Testis (tissue), 3 donors: ENCODE results near the gene PPM1L. TPM values are rescaled to one million over a fixed set of nuclear protein-coding genes. Genes with fewer than 3 reads are reported as not detected.

ENCODE experiments used
- DNase-seq: peaks from one replicate; pipeline ENCODE4 v3.0.0-alpha.2; 2019
- H3K27ac ChIP-seq, 2 donors: fragments of 200-600 bp; sonication (generic); one replicate each; pipeline ENCODE4 v1.5.1; 2019
- H3K27me3 ChIP-seq: fragments of 200-600 bp; sonication (generic); one replicate; pipeline ENCODE4 v1.5.1; 2019
- H3K36me3 ChIP-seq: fragments of 200-600 bp; sonication (generic); one replicate; pipeline ENCODE4 v1.5.1; 2017; ENCODE audit warnings: low read depth; ENCODE audit errors: missing control alignments
- H3K4me1 ChIP-seq: fragments of 200-600 bp; sonication (generic); one replicate; pipeline ENCODE4 v1.5.1; 2019
- H3K4me3 ChIP-seq, 2 donors: fragments of 200-600 bp; sonication (generic); one replicate each; pipeline ENCODE4 v1.5.1; 2017 to 2019
- H3K9me3 ChIP-seq: fragments of 200-600 bp; sonication (generic); one replicate; pipeline ENCODE4 v1.5.1; 2017
- CTCF ChIP-seq, 3 experiments: fragments of 450-650 bp in 2 of 3; fragments of 200-600 bp in 1 of 3; sonication (generic) in 1 of 3; IDR thresholded peaks; one replicate each; pipeline ENCODE4 v1.5.1; 2016 to 2019; ENCODE audit warnings: antibody characterized with exemption in 3 of 3, mild to moderate bottlenecking in 2 of 3, moderate library complexity in 1 of 3
- POLR2A ChIP-seq: fragments of 450-650 bp; IDR thresholded peaks from one replicate; pipeline ENCODE4 v1.6.1; 2017; ENCODE audit warnings: antibody characterized with exemption, mild to moderate bottlenecking, moderate library complexity
- WGBS, 2 donors: methylation state at CpG; one replicate each; pipeline ENCODE4 v1.1.5; 2018; 5-methylcytosine and 5-hydroxymethylcytosine counted together
- intact Hi-C: fragments of 100-400 bp; cut with DNase I; formaldehyde crosslinking; loops from one replicate; pipeline ENCODE4 v1.15.1; 2023; ENCODE audit warnings: low total_unique reads
- polyA plus RNA-seq: library from polyadenylated mRNA; stranded (reverse); fragments of 350-450 nt; fragmentation: Illumina TruSeq; extraction: RNeasy Lipid Tissue Mini Kit (QIAGEN cat#74804); gene quantifications from one replicate; pipeline ENCODE4 v1.2.3, GENCODE V29; 2014; ENCODE audit warnings: low read depth, low replicate concordance; ENCODE audit not compliant: insufficient read depth
- total RNA-seq, 2 donors: library from RNA; depleted of rRNA; stranded (reverse); fragments of >200 nt; gene quantifications; one replicate each; pipeline ENCODE4 v1.2.3, GENCODE V29; 2016

The PPM1L gene
- total and polyA plus RNA-seq, 3 donors from 2014 or later, result 4.4 to 27.7 (median 19.6) TPM

DNA sequence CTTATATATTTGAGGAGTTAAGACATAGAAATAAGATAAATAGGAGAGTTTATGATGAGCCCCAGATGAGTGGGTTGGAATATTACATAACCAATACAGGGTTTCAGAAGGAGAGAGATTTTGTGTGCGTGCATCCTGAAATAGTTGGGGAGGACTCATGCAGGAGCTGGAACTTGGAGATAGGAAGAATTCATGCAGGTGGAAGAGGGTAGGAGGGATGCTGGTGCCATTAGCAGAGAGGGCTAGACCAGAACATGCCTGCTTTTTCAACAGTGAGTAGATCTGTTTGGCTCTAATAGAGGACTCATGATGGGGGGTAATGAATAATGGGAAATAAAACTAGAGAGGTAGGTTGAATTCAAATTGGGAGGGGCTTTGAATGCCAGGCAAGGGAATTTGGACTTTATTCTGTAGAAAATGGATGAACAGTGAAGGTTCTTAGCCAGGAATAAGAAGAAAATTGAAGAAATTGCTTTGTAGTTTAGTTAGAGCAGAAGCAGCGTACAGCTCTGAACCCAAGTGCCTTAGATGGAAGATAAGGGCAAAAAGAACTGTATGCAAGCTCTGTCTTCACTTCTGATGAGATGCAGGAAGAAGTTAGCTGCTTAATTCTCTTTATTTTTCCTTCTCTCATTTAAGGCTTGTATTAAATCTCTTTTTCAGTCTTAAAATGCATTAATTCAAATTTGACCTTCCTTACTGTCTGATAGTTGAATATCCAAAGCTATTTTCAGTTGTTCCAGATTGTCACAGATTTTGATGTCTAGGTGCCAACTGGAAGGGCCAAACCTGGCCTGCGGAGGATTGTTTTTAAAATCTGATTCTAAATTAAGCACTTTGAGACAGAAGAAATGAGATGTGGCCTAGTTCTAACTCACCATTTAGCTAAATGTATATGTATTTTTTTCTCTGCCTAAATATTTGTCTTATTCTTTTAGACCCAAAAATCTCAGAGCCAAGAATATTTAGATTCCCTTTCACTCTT lies 86.3 kb downstream of the PPM1L start:
- Histone ChIP-seq H3K4me1 (no peaks in the 10 kb centered on the region), H3K27ac (no peak overlapping the region)

GRCh38 chr3:160851629-160852210 lies 95.7 kb downstream of the PPM1L start:
- Histone ChIP-seq H3K4me1 (no peaks in the 10 kb centered on the region), H3K9me3 (no peaks in the 10 kb centered on the region), H3K27me3 (no peaks in the 10 kb centered on the region), H3K4me3 (no peak overlapping the region), H3K27ac (no peak overlapping the region), H3K36me3 (no peaks in the 10 kb centered on the region)
- no peak for DNase-seq
- intact Hi-C loops, result no loop called here
- no peak for TF ChIP-seq POLR2A
- 85 to 86% methylated on average over 8 of the region's 8 CpGs for WGBS, 2 donors

More for the DNA sequence above, 86.3 kb downstream of the PPM1L start:
- H3K27me3 ChIP-seq, result no peaks in the 10 kb centered on the region
- intact Hi-C loops, result no loop called here
- no peaks in the 10 kb centered on the region for H3K36me3 ChIP-seq
- H3K4me3 ChIP-seq, result no peak overlapping the region
- DNase-seq, result no peak
- 73 to 86% methylated on average over 3 of the region's 3 CpGs for WGBS, 2 donors
- TF ChIP-seq CTCF (IDR thresholded peaks at IDR 0.05), result no peak
- TF ChIP-seq POLR2A, result no peak
- H3K9me3 ChIP-seq, result no peaks in the 10 kb centered on the region

DNA sequence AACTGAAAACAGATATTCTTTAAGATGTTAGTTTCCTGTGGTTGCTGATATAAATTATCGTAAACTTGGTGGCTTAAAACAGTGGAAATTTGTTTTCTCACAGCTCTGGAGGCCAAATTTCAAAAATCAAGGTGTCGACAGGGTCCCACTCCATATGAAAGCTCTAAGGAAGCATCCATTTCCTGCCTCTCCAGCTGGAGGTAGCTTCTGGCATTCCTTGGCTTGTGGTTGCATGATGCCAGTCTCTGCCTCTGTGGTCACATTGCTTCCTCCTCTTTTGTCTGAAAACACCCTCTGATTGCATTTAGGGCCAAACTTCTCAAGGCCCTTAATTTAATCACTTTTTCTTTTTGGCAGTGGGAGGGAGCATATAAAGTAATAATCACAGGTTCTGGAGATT lies 96.8 kb downstream of the PPM1L start:
- Histone ChIP-seq H3K27ac (no peak overlapping the region), H3K4me3 (no peak overlapping the region), H3K4me1 (no peaks in the 10 kb centered on the region), H3K9me3 (no peaks in the 10 kb centered on the region), H3K27me3 (no peaks in the 10 kb centered on the region), H3K36me3 (no peaks in the 10 kb centered on the region)
- intact Hi-C loops, result no loop called here
- TF ChIP-seq POLR2A (no peak), CTCF (IDR thresholded peaks at IDR 0.05) (no peak)
- 83 to 100% methylated on average over 2 of the region's 2 CpGs for WGBS, 2 donors
- no peak for DNase-seq

DNA sequence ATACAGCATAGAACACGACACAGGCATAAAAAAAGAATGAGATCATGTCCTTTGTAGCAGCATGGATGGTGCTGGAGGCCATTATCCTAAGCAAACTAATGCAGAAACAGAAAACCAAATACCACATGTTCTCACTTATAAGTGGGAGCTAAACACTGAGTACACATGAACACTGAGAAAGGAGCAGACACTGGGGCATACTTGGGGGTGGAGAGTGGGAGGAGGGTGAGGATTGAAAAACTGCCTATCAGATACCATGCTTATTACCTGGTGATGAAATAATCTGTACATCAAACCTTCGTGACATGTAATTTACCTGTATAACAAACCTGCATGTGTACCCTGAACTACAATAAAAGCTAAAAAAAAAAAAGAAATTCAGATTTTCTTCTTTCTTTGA lies 100.4 kb downstream of the PPM1L start:
- DNase-seq, result no peak
- no peaks in the 10 kb centered on the region for H3K4me1 ChIP-seq
- TF ChIP-seq CTCF (IDR thresholded peaks at IDR 0.05) (no peak), POLR2A (no peak)
- H3K36me3 ChIP-seq, result no peaks in the 10 kb centered on the region
- no peaks in the 10 kb centered on the region for H3K27me3 ChIP-seq
- intact Hi-C loops, result no loop called here
- no peak overlapping the region for H3K4me3 ChIP-seq
- WGBS, 2 donors, result 96 to 98% methylated on average over 2 of the region's 2 CpGs
- no peaks in the 10 kb centered on the region for H3K9me3 ChIP-seq
- H3K27ac ChIP-seq, result no peak overlapping the region

DNA sequence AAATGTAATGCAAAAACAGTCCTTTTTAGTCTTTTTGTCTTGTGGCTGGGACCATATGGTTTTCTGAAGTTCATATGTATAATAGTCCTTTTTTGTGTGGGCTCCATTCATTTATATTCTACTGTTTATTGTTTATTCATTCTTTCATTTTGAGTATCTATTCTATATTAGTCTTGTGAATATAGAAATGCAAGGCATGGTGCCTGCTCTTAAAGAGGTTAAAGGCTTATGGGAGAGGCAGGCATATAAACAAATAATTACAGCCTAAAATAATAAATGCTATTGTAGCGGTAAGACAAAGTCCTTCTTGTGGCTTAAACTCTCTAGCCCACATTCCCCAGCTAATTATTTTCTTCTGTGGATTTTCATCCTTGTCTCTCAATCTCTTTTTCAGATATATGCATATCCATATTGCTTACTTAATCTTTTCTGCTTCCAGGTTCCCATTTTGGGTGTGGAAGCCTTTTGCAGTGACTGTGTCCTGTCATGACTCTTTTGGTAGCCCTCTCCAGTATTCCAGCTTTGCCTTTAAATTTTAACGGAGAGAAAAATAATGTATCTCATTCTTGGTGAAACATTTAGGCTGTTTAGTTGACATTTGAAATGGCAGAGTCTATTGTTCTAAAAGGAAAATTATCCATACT lies 101.6 kb downstream of the PPM1L start:
- Histone ChIP-seq H3K27ac (no peak overlapping the region), H3K4me3 (no peak overlapping the region), H3K4me1 (no peaks in the 10 kb centered on the region), H3K36me3 (no peaks in the 10 kb centered on the region), H3K9me3 (no peaks in the 10 kb centered on the region), H3K27me3 (no peaks in the 10 kb centered on the region)
- DNase-seq, result no peak
- intact Hi-C loops, result no loop called here
- TF ChIP-seq CTCF (IDR thresholded peaks at IDR 0.05) (no peak), POLR2A (no peak)
- WGBS, 2 donors, result 64 to 66% methylated on average over 2 of the region's 2 CpGs
